ENCODE results near the gene TBATA.

TBATA gene

GRCh38 chr10:70742537-70743429 lies 42.4 kb downstream of the TBATA start:
- POLR2A ChIA-PET = interaction anchor here (0.5 kb wide), 1 partner anchor 208 kb away, joined by 3 read pairs; no protein-coding TSS in a partner anchor

GRCh38 chr10:70740406-70741288 lies 44.5 kb downstream of the TBATA start:
- no peak for DNase-seq (ENCODE audit: extremely low spot score)
- TF ChIP-seq, protein P1, sequence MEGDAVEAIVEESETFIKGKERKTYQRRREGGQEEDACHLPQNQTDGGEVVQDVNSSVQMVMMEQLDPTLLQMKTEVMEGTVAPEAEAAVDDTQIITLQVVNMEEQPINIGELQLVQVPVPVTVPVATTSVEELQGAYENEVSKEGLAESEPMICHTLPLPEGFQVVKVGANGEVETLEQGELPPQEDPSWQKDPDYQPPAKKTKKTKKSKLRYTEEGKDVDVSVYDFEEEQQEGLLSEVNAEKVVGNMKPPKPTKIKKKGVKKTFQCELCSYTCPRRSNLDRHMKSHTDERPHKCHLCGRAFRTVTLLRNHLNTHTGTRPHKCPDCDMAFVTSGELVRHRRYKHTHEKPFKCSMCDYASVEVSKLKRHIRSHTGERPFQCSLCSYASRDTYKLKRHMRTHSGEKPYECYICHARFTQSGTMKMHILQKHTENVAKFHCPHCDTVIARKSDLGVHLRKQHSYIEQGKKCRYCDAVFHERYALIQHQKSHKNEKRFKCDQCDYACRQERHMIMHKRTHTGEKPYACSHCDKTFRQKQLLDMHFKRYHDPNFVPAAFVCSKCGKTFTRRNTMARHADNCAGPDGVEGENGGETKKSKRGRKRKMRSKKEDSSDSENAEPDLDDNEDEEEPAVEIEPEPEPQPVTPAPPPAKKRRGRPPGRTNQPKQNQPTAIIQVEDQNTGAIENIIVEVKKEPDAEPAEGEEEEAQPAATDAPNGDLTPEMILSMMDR (IDR thresholded peaks at IDR 0.05; ENCODE audit: control extremely low read depth, extremely low read depth, low read depth, missing control alignments) = no peak
- CTCF ChIA-PET = interaction anchor here (3.6 kb wide), 1 partner anchor 19 kb away, joined by 12 read pairs; no protein-coding TSS in a partner anchor
- POLR2A ChIA-PET = no interaction called here

More at GRCh38 chr10:70742537-70743429, 42.4 kb downstream of the TBATA start:
- CTCF ChIA-PET = no interaction called here
- no peak for DNase-seq (ENCODE audit: extremely low spot score)
- TF ChIP-seq, protein P1 (IDR thresholded peaks at IDR 0.05; ENCODE audit: control extremely low read depth, extremely low read depth, low read depth, missing control alignments) = no peak

DNA sequence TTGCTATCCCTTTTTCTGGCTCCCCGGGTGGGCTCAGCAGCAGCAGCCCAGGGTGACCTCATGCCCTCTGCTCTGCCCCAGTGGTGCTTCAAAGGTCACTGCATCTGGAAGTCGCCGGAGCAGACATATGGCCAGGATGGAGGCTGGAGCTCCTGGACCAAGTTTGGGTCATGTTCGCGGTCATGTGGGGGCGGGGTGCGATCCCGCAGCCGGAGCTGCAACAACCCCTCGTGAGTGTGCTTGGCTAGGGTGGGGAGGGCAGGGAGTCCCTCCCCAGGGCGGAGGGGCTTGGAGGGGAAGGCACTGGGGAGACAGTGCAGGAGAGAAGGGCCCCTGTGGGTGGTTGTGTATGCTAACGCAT lies 46.4 kb downstream of the TBATA start:
- ChIA-PET CTCF (interaction anchor here (1.0 to 3.6 kb wide), 4 partner anchors 12 to 24 kb away, joined by 3 to 12 read pairs (median 6); no protein-coding TSS in a partner anchor), POLR2A (no interaction called here)
- TF ChIP-seq, protein P1 (IDR thresholded peaks at IDR 0.05; ENCODE audit: control extremely low read depth, extremely low read depth, low read depth, missing control alignments) = no peak
- DNase-seq (ENCODE audit: extremely low spot score) = no peak

GRCh38 chr10:70738006-70738760 lies 47.0 kb downstream of the TBATA start:
- POLR2A ChIA-PET = no interaction called here
- CTCF ChIA-PET = interaction anchor here (1.0 to 3.6 kb wide), 4 partner anchors 13 to 23 kb away, joined by 3 to 12 read pairs (median 6); no protein-coding TSS in a partner anchor
- DNase-seq (ENCODE audit: extremely low spot score) = no peak
- TF ChIP-seq, protein P1 (IDR thresholded peaks at IDR 0.05; ENCODE audit: control extremely low read depth, extremely low read depth, low read depth, missing control alignments) = no peak

DNA sequence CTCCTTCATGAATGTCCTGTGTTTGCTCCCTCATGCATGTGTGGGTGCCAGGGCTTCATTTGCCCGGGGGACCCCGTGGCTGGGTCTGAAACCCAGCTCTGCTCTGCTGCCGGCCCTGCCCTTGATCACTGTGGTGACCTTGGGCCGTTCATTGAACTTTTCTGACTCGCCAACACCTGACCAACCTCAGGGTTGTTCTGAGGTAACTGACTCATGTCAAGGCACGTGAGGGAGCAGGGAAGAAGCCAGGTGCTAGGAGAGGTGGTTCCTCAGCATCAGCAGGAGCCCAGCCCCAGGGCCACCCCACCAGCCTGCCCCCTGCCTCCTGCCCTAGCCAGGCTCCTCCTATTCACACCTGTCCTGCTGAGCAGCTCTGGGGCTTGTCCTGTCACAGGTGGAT lies 47.9 kb downstream of the TBATA start:
- ChIA-PET POLR2A (no interaction called here), CTCF (no interaction called here)
- no peak for DNase-seq (ENCODE audit: extremely low spot score)
- TF ChIP-seq, protein P1 (IDR thresholded peaks at IDR 0.05; ENCODE audit: control extremely low read depth, extremely low read depth, low read depth, missing control alignments) = no peak

DNA sequence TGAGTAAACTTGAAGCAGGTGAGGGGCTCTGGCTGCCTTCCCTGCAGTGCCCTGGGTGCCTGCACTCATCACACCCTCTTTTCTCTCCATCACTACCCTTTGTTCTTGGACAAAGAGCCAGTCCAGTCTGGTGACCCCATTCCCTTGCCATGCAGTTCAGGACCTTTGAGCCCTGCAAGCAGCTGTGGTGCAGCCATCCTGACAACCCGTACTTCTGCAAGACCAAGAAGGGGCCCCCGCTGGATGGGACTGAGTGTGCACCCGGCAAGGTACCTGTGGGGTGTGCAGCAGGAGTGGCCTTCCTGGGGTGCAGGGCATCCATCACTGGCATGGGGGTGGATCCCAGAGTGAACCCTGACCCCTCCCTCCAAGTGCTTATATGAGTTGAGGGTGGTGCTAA lies 48.7 kb downstream of the TBATA start:
- no peak for DNase-seq (ENCODE audit: extremely low spot score)
- CTCF ChIA-PET = no interaction called here
- POLR2A ChIA-PET = no interaction called here
- TF ChIP-seq, protein P1 (IDR thresholded peaks at IDR 0.05; ENCODE audit: control extremely low read depth, extremely low read depth, low read depth, missing control alignments) = no peak

All from GM10248 (cell line).